ENCODE data around the gene DSC2.

DNA sequence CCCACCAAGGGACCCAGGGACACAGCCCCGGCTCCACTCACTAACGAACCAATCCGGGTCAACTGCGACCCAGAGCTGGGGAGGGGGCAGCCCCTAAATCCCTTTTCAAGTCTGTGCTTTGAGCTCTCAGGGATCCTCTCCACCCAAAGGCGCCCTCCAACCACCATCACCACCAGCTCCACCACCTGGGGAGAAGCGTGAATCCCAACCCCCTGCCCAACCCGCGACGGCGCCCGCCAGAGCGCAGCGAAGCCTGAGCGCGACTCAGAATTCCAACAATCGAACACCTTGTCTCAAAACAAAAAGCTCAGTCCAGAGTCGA lies 60.2 kb downstream of the DSC2 start:
- TF ChIP-seq, protein P1, sequence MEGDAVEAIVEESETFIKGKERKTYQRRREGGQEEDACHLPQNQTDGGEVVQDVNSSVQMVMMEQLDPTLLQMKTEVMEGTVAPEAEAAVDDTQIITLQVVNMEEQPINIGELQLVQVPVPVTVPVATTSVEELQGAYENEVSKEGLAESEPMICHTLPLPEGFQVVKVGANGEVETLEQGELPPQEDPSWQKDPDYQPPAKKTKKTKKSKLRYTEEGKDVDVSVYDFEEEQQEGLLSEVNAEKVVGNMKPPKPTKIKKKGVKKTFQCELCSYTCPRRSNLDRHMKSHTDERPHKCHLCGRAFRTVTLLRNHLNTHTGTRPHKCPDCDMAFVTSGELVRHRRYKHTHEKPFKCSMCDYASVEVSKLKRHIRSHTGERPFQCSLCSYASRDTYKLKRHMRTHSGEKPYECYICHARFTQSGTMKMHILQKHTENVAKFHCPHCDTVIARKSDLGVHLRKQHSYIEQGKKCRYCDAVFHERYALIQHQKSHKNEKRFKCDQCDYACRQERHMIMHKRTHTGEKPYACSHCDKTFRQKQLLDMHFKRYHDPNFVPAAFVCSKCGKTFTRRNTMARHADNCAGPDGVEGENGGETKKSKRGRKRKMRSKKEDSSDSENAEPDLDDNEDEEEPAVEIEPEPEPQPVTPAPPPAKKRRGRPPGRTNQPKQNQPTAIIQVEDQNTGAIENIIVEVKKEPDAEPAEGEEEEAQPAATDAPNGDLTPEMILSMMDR (IDR thresholded peaks at IDR 0.05): no peak
- TF ChIP-seq SIN3A (IDR thresholded peaks at IDR 0.05; ENCODE audit: borderline replicate concordance, insufficient read depth, low read depth, low read length) (no peak), POLR2AphosphoS5 (IDR thresholded peaks at IDR 0.05; ENCODE audit: low read depth, low read length) (no peak)
